ENCODE results near the gene PPFIA2.

- TF ChIP-seq CTCF (IDR thresholded peaks at IDR 0.05): no peak
- no peak for TF ChIP-seq ZFX (IDR thresholded peaks at IDR 0.05; ENCODE audit: borderline replicate concordance)
Observed at GRCh38 chr12:81337886-81338285, 421.3 kb downstream of the PPFIA2 start.
